Fibroblast of lung (primary cell): ENCODE measurements around the gene LMF2.

Experiments used
- EZH2 ChIP-seq: IDR thresholded peaks from 2 replicates; pipeline ENCODE4 v1.5.1; 2012; ENCODE audit warnings: low read length, control low read depth, mild to moderate bottlenecking; ENCODE audit errors: missing control alignments
- TF ChIP-seq, protein P1 (sequence below), 2 donors: IDR thresholded peaks in 1 of 2; conservative IDR thresholded peaks in 1 of 2; 1 replicate in 1 of 2; 2 replicates in 1 of 2; pipeline ENCODE4 v1.5.1; 2011 to 2012; ENCODE audit warnings: low read length in 2 of 2, control low read depth in 1 of 2, inconsistent platforms in 1 of 2, low read depth in 1 of 2, mild to moderate bottlenecking in 1 of 2

DNA sequence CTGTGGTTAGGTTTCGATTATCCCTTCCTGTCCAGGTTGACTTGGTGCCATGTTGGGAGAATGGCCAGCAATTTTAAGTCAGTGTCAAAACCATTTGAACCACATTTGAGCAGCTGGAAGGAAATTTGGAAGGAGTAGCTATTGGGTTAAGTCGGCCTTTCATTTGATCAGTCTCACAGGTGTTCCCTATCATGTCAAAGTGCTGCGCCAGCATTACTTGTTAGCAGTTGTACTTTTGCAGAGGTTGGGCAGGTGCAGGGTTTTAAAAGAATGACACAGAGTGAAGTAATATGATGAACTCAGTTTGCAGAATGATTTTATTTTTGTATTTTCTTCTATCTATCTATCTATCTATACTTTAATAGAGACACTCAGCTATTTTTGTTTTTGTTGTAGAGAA lies 28.7 kb upstream of the LMF2 start:
- TF ChIP-seq, protein P1, sequence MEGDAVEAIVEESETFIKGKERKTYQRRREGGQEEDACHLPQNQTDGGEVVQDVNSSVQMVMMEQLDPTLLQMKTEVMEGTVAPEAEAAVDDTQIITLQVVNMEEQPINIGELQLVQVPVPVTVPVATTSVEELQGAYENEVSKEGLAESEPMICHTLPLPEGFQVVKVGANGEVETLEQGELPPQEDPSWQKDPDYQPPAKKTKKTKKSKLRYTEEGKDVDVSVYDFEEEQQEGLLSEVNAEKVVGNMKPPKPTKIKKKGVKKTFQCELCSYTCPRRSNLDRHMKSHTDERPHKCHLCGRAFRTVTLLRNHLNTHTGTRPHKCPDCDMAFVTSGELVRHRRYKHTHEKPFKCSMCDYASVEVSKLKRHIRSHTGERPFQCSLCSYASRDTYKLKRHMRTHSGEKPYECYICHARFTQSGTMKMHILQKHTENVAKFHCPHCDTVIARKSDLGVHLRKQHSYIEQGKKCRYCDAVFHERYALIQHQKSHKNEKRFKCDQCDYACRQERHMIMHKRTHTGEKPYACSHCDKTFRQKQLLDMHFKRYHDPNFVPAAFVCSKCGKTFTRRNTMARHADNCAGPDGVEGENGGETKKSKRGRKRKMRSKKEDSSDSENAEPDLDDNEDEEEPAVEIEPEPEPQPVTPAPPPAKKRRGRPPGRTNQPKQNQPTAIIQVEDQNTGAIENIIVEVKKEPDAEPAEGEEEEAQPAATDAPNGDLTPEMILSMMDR (conservative IDR thresholded peaks at IDR 0.05 in 1 of 2, IDR thresholded peaks at IDR 0.05 in 1 of 2; ENCODE audit: low read depth in 1 of 2, low read length in 2 of 2) = no peak
- TF ChIP-seq EZH2 = no peak
